NCI-H345 treated with DMSO at 0.1 percent for 48 hours (cell line): ENCODE results near the gene RRP1B.

Experiments
- DNase-seq: peaks from one replicate; lab custom pipeline; 2025; ENCODE audit not compliant: unreplicated experiment; lab: John Stamatoyannopoulos, UW

The RRP1B gene

DNA sequence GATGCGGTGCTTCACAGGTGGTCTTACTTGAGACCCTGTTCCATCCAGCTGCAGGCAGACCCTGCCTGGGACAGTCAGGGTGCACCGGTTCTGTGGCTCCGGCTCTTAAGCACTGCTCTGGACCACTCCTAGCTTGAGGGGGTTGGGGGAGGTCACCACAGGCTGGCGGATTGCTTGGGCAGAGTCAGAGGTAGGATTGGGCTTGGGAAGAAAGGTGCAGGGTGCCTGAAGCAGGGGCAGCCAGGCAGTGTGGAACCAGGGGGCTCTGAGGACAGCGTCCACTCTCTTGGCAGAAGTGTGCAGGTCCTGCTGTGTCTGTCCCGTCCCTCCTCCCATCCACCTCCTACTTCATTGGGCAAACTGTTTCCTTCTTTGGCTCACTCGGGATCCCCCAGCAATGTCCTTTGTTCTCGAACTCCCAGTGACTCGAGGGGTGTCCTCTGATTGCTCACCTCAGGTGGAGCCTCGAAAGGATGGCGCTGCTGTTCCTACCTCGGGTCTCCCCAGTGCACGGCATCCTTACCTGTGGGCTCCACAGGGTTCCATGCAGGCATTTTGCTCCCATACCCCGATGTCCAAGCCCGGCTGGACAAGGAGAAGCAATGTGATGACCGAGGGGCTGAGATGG, 61.3 kb downstream of the RRP1B start:
- no peak for DNase-seq

DNA sequence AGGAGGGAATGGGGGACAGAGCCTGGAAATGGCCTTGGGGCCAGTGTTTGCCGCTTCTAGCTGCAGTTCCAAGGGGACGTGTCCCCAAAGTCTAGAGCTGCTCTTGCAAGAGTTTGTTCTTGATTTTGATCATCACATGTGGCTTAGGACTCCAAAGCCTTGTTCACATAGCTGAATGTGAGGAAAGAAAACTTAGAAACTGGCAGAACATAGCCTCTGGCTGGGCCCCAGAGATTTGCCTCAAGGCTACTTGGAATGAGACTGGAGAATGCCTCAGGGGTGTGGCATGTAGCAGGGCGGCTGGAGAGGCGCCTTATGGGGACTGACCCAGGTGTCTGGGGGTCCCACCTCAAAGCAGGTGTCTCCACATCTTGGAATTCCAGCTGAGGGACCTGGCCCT, 61.8 kb downstream of the RRP1B start:
- DNase-seq = no peak

DNA sequence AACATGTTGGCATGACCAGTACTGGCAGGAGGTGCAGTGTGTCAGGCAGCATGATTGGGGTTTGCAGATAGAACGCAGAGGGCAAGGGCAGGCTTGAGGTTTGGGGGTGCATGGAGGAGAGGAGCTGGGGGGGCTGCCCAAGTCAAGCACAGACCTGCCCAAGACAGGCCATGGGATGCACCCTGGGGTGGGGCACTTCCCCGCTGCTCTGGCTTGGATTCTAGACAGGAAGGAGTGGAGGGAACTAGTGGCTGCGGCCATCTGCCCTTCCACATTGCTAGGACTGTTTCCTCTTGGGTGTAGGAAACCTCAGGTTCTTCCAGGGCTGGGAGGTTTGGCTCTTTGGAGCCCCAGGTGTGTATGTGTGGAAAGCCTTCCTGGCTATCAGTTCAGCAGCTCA, 62.6 kb downstream of the RRP1B start:
- DNase-seq = no peak

DNA sequence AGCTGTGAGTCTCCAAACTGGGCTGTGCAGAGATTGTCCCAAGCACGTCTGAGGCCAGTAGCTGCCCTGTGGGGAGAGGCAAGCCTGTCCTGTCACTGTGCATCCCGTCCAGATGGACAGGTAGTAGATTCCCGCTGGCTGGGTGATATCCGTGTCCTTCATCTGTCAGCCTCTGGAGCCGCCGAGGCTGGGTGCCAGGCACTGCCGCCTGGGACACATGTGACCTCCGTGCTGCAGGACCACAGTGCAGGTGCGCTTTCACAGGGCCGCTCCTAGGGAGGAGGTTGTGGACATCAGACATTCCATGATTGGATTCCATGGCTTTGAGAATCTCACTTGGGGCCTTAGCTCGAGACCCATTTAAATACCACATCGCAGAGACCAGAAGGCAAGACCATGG, 64.3 kb downstream of the RRP1B start:
- DNase-seq = no peak

DNA sequence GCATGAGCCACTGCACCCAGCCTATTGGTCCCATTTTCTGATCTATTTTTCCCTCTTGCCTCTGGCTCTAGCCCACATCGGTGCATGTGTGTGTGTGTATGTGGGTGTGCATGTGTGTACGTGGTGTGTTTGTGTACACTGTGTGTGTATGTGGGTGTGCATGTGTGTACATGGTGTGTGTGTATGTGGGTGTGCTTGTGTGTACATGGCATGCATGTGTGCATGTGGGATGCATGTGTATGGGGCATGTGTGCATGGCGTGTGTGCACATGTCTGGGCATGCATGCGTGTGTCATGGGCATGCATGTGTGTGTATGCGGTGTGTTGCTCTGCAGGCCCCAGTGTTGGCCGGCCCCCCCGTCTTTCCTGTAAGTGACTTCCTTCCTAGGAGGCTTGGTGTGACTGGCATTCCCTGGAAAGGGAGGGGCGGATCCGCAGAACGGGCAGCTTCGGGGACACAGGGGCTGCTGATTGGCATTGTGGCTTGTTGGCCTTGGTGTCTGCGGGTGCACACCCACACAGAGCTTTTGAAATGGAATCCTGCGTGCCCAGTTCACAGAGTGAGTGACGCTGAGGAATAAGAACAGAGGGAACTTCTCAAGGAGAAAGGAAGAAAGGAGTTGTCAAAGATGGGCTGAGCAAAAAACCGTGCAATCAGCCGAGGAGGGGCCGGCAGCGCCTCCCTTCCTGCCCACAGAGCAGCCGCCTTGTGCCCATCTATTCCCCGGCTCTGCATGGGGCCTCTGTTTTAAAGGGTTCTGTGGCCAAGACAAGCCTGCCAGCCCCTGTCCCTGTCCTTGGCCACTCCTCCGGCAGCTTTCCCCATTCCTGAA, 67.5 kb downstream of the RRP1B start:
- DNase-seq = no peak

DNA sequence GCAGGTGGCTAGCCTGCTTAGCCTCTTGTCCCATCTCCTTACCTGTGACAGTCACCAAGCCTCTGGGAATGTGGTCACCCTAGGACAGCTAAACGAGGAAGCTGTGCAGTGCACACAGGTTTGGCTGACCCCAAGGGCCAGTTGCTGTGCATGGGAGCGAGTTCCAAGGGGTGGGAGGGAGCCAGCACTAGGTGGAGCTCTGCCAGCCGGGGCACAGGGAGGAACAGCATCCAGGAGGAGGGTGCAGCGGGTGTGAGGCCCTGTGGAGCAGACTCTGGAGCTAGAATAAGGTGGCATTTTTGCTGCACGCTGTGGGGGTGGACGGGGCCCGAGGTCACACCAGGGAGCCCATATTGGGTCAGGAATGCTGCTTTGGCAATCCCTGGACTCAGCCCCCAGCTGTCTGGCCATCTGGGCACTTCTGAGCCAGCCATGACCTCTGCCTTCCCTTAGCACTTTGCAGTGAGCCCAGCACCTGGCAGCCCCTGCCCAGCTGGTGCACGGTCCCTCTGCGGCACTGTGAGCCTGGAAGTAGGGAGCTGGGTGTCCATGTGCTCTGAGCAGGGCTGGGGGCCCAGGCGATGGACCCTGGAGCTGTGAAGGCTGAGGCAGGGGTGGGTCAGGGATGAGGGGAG, 68.3 kb downstream of the RRP1B start:
- no peak for DNase-seq

DNA sequence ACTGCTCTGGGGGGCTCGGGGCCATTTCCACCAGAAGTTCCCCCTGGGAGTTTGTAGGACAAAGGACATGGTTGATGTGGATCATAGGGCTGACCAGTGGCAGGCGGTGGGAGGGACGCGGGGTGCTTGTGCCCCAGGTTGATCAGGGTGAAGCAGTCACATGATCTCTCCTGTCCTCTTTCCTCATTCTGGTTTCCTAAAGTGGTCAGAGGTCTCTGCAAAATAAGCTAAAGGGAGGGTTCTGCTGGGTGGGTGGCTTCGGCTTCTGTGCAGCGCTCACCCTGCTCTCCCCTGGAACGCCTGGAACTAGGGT, 68.8 kb downstream of the RRP1B start:
- no peak for DNase-seq

DNA sequence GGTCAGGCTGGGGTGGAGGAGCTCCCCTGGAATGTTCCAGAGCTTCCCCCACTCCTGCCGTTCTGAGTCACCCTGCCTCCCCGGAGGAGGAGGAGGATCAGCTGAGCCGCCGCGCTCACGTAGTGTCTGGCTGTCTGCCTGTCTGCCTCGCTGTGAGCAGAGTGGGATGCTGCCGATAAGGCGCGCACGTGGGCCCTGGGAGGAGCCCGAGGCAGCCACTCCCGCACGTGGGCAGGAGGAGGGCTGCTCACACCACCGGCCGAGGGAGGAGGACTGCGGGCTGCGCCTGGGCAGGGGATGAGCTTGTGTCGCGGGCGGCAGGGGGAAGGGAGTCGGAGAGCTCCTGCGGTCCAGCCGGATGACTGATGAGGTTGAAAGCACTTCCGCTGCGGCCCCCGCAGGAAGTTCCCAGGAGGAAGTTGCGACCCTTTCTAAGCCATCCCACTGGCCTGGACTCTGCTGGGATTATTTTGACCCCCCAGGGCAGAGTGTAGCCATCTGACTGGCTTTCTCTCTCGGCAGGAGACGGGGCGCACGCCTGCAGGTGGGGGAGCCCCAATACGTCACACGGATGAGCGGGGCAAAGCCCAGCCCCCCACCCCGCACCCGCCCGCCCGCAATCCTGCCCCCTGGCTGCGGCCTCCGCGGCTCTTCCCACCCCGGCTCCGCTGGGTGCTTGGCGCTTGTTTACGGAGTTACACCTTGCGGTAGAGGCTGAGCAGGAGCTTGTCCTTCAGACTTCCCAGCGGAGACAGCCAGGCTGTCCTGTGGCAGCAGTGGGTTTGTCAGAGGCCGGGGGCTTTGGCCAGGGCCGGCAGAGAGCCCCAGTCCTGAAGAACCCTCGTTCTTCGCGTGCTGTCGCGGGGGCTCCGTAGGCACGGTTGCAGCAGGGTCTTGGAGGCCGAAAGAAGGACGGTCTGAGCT, 69.4 kb downstream of the RRP1B start:
- DNase-seq = no peak

DNA sequence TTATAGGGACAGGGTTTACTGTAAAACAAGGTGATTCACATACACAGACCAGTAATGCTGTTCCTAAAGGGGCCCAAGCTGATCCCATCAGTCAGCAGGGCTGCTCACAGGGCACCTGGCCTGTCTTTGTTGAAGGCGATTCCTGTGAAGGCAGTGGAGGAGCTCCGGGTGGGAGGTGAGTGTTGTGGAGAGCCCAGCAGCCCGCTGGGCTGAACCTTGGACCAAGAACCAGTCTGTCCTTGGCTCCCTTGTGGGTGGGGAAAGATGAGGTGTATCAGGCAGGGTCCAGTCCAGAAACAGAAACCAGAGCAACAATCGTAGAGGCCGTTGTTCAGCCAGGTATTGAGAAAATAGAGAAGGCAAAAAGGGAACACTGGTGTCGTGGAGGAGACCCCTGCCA, 72.1 kb downstream of the RRP1B start:
- DNase-seq = no peak

DNA sequence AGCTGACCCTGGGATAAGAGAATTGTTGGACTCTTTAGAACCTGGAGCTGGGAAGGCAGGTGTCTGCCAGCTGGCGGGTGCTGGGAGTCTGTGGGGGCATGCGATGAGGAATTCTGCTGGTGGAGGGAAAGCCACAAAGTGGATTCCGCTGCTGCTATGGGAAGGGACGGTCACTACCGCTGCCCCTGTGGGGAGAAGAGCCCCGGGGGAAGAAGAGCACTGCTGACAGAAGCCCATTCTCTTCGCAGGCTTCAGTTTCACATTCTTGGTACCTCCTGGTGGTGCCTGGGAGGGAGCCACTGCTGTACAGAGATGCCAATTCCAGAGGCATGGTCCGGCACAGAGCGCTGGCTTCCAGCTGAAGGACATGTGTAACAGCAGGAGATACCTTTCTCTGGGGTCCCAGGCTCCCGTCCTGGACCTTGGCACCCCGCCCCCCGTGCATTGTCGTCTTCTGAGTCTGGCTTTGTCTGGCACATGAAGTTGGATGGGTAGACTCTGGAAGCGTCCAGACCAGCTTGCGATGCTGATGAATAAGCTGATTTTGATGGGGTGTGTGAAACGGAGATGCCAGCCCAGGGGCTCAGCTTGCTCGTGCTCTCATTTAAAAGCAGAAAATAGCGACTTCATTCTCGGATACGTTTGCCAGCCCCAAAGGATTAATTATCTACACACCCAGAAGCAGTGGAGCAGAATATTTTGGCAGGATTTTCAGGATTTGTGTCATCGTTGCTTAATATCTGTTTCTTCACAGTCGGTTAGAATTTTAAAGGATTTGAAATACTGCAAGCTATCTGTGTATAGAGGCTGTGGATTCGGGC, 72.7 kb downstream of the RRP1B start:
- DNase-seq = no peak

DNA sequence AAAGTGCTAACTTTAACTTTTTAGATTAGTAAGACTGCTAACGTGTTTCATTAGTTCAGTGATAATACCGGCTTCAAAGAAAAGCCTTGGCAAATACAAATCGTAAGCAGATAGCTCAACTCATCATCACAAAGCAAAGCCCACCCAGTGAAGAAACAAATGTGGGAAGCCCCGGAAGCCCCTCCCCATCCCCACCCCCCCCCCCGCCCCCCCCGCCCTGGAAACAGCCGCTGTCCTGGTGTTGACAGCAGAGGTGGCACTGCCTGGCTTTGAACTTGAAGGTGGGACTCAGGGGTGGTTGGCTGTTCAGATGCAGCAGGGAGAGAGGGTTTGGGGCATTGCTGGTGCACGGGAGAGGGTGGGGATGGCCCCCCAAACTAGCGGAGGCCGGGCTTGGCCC, 73.7 kb downstream of the RRP1B start:
- DNase-seq = no peak

DNA sequence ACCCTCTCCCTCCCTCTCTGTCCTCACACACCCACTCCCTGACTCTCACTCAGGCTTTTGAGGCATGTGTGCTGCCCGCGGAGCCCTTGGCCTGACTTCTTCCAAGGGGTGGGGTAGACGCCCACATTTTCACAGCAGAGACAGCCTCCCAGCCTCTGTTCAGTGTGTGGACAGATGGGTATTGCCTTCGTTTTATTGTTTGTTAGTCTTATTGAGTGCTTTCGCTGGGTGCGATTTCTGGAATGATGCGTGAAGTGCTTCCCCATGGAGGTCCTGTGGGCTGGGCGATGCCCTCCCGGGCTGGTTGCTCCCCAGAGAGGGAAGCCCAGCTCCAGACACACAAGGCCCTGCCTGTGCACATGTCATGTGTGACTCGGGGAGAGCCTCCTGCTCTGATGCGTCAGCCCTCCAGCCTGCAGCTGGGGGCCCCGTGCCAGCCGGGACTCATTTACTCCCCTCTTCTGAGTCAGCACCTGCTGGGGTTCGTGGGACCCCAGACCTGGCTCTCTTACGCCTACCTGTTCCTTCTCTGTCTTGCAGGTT, 74.2 kb downstream of the RRP1B start:
- no peak for DNase-seq

DNA sequence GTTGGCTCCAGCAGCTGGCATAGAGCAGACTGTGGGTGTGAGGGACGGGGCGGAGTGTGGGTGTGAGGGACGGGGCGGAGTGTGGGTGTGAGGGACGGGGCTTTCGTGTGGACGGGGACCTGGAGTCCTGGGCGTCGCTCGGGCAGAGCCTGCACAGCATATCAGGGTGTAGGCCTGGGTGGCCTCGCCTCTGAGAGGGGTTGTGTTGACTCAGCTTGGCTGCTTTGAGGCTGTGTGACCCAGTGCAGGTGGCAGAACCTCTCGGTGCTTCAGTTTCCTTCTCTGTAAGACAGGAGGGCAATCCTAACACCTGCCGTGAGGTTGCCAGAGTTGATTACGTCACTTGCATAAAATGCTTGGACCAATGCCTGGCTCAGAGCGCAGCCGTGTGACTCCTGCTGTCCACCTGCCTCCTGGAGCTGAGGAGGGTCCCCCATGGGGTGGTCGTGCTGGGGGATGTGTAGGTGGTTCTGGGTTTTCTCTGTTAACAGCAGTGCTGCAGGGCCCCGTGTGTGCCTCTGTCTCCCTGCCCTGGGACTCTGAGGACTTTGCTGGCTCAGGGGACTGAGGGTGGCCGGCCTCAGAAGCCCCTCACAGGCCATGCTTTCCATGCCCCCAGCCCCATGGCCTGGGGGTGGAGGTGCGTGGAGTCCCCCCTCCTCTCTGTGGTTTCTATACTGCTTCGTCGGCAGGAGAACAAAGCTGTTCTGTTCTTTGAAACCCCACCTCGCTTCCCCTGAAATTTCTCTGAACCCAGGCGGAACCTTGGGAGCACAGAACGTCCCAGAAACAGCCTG, 75.0 kb downstream of the RRP1B start:
- DNase-seq = no peak

DNA sequence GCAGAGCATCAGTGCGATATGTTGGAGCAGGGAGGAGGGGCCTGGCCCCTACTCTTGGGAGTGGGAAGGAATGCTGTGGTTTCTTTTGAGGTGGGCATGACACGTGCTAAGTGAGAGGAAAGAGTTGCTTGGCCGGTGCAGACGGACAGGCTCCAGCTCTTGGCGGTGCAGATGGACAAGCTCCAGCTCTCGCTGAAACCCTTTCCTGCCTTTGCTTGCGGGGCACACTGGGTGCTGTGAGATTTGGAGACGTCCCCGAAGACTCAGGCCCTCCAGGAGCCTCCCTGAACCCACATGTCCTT, 75.5 kb downstream of the RRP1B start:
- DNase-seq = no peak

DNA sequence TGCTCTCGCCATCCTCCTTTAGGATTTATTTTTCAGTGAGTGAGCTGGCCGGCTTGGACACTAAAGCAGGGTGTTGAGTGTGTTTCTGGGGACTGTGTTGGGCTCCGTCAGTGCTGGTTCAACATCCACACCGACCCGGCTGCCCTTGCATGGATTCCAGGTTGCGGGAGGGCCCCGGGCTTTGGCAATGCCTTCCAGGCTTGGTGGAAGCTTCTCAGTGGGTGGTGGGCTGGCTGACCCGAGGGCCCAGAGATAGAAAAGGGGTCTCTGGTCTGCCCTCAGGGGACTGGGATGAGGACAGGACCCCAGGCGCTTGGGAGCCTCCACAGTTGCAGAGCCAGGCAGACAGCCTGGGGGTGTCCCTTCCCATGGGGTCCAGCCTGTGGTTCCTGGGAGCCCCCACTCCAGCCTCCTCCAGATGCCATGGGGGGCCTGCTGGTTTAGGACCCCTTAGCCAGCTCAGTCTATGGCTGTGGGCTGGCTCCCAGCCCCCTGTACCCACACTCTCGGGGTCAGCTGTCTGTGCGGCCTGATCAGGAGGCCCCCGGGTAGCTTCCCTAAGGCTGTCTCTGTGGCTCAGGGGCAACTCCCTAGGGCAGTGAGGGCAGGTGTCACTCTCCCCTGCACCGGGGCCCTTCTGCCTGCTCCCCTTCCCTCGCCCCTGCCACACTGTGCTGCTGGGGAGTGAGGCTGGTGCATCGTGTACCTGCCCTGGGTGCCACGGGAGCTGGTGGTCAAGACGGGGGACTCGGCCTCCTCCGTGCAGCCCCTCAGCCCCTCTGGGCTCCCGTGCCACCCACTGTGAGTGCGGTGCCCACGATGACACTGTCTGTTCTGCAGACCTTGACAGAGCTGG, 76.1 kb downstream of the RRP1B start:
- no peak for DNase-seq

DNA sequence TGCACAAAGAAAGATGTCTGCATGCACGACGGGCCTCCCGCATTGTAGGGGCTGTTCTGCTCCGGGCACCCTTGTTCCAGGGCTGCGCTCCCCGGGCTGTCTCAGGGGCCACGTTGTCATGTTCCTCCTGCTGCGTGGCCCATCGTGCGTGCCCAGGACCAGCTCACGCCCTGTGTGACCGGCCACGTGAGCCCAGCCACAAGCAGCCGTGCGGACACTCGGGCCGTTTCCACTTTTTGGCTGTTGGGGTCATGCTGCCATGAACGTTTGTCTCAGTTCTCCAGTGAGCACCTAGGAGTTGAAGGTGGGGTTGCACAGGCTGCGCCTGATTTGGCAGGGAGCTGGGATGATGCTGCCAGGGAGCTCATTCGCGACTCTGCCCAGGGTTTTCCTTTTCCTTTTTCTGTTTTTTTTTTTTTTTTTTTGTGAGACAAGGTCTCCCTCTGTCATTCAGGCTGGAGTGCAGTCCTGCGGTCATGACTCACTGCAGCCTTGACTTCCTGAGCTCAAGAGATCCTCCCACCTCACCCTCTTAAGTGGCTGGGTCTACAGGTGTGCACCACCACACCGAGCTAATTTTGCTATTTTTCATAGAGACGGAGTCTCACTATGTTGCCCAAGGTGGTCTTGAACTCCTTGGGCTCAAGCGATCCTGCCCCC, 77.0 kb downstream of the RRP1B start:
- no peak for DNase-seq

DNA sequence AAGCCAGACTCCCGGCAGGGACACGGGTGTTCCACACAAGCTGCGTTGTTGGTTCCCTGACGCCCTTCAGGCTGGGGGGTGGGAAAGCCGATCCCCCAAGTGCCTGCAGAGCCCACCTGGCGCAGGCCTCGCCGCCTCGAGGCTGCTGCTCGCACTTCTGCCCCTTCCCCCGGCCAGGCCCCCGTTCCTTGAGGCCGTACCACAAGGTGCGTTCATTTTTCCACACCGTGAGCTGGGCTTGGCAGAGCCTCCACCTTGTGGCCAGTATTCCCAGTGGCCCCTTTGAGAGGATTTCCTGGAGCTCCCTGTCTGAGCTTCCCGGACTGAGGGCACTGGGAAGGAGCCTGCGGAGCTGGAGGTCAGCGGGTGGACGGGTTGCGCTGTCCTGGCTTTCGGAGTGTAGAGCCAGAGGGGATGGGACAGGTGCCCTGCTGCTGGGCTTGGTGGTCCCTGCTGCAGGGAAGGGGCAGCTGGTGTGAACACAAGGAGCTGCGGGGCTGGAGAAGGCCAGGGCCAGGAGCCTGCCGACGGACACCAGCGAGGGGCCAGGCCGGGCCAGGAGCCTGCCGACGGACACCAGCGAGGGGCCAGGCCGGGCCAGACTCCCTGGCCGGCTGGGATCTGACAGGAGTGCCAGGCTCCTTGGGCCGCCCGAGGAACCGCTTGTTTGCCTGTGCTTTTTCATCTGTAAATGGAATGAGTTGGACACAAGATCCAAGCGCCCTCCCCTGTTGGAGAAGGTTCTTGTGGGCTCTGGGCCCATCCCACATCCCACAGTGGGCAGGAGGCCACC, 78.0 kb downstream of the RRP1B start:
- DNase-seq = no peak
